Measurements from ENCODE around the gene GRK6.
A peak's percentile ranks its signal among the peaks of the same experiment; 100 is the strongest.

The GRK6 gene

DNA sequence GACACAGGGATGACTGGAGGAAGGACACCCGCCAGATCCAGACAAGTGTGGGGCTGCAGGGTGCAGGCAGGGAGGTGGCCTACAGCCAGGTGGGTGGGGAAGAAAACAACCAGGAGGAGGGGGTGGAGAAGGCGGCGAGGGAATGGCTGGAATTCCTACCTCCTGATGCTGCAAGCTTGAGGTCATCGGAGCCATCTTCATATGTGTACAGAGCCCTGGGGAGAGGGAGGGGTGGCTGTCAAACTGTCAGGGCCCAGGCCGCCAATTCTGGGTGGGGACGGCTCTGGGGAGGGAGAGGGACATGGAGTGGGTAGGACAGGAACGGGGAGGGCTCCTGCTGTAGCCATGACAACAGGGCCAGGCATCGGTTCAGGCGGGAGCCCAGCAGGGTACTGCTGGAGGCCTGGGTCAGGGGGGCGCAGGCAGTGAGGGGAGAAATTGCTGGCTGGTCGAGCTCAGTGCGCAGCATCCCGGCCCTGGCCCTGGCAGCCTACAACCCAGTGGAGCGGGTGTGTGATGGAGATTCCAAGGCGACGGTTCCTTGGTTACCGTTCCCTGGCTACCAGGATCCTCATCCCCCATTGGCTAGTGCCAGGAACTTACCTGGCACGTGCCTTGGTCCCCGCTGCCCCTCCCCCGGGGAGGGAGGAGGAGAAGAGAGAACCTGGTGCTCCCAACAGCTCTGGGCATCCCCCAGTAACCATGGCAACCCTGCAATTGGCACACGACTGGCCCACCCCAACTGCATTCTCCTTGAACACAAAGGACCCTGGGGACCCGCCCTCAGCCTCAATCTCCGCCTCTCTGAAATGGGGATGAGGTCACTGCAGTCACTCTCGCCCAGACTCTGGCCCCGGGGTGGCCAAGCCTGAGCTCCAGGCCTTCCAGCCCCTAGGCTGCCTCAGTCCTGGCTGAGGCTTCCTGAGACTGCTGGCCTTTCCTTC is 42.5 kb downstream of the GRK6 start:
- TF ChIP-seq JUND (IDR thresholded peaks at IDR 0.05; ENCODE audit: low read depth), result no peak
- peak in 1 of 2 experiments; percentile 53 for DNase-seq (ENCODE audit: low read depth in 1 of 2, low spot score in 1 of 2)
- in situ Hi-C loops (cut with HindIII; ENCODE audit: low pct_unique_long_range_greater_than_20kb, low sequenced_read_pairs), result no loop called here

DNA sequence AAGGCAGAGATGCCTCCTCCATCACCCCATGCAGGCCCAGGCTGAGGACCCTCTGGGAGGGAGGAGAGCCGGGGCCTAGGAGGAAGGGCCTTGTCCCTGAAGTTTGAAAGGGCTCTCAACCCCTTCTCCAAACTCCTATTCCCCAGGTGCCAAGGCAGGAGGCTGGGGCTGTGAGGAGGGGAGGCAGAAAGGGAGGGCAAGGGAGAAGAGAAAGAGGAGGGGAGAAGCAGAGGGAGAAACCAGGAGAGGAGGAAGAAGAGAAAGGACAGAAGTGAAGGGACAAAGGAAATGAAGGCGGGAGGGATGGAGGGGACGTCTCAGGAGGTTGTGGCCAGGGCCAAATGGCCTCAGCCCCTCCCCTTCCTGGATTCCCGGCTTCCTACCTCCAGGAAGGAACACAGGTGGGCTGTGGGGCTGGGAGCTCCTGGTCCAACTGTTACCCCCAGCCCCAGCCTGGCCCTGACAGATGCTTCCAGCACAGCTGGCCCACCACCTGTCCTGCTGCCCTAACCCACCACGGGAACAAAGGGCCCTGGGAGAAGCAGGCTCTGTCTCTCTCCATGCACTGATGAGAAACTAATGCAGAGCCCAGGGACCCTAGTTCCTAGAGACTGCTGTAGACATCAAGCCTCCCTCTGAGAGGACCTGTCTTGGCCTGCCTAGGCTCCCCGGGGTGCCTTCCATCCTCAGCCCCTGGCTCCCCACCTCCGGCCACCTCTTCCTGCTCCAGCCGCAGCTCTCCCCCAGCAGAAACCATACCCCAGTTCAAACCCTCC is 43.5 kb downstream of the GRK6 start:
- DNase-seq (ENCODE audit: low read depth in 1 of 2, low spot score in 1 of 2), result no peak
- in situ Hi-C loops (cut with HindIII; ENCODE audit: low pct_unique_long_range_greater_than_20kb, low sequenced_read_pairs), result no loop called here
- TF ChIP-seq JUND (IDR thresholded peaks at IDR 0.05; ENCODE audit: low read depth), result no peak

DNA sequence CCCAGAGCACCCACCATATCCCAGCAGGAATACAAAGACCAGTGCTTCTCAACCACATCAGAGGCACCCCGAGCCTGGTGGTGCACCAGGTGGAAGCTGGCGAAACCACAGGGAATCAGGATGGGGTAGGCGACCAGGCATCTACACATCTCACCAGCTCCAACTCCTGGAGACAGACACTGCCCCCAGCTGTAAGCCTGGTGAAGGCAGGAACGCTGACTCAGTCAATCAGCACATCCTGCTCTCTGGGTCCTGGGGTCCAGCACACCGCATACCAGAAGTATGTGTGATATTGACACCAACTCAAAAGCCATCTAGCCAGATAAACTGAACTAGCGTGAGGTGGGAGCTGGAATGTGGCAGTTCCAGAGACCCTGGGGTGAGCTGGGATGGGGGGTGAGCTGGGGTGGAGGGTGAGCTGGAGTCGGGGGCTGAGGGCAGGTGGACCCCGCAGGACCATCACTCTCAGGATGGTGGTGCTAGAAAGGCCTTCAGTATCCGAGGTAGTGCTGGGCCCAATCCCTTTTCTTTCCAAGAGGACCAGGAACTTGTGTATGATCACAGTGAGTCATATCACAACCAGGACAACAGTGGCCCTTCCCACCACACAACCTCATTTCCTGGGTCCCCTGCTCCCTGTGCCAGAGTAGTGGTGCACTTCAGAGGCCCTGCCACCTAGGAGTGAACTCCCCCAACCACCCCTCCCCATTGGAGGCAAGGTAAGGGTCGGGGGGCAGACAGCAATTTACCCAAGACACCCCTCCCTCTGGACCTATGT is 44.5 kb downstream of the GRK6 start:
- in situ Hi-C loops (cut with HindIII; ENCODE audit: low pct_unique_long_range_greater_than_20kb, low sequenced_read_pairs), result no loop called here

DNA sequence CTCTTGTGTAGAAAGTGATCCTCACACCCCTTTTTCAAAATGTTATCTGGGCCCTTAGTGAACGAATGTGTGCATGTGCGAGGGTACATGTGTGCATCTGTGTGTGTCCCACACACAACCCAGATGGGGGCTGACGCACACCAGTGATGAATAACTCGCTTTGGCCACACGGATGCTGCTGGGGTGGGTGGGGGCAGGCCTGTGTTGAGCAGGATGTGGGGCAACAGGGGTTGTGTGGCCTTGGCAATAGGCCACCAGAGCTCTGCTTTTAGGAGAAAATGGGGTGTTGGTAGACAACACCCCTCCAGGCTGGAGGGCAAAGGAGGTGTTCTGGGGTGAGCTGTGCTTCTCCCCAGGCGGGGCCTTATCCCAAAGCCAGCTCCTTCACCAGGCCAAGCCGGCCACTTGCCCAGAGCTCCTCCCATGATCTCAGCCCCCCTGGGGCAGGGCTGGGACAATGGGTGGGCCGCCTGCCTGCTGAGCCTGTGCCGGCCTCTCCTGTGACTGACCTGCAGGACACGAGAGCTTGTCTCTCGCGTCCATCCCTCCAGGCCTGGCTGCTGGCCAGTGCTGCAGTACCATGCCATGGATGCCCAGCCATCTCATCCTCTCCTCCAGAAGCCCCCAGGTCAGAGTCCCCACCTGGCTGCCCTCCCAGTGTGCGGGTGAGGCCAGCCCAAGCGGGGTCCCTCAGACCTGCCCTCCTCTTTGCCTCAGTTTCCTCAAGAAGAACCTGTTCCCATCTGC is 45.3 kb downstream of the GRK6 start:
- in situ Hi-C loops (cut with HindIII; ENCODE audit: low pct_unique_long_range_greater_than_20kb, low sequenced_read_pairs), result no loop called here
- no peak for DNase-seq (ENCODE audit: low read depth in 1 of 2, low spot score in 1 of 2)
- TF ChIP-seq JUND (IDR thresholded peaks at IDR 0.05; ENCODE audit: low read depth), result no peak

More for the DNA sequence above, 44.5 kb downstream of the GRK6 start:
- DNase-seq (ENCODE audit: low read depth in 1 of 2, low spot score in 1 of 2), result no peak
- TF ChIP-seq JUND (IDR thresholded peaks at IDR 0.05; ENCODE audit: low read depth), result no peak

DNA sequence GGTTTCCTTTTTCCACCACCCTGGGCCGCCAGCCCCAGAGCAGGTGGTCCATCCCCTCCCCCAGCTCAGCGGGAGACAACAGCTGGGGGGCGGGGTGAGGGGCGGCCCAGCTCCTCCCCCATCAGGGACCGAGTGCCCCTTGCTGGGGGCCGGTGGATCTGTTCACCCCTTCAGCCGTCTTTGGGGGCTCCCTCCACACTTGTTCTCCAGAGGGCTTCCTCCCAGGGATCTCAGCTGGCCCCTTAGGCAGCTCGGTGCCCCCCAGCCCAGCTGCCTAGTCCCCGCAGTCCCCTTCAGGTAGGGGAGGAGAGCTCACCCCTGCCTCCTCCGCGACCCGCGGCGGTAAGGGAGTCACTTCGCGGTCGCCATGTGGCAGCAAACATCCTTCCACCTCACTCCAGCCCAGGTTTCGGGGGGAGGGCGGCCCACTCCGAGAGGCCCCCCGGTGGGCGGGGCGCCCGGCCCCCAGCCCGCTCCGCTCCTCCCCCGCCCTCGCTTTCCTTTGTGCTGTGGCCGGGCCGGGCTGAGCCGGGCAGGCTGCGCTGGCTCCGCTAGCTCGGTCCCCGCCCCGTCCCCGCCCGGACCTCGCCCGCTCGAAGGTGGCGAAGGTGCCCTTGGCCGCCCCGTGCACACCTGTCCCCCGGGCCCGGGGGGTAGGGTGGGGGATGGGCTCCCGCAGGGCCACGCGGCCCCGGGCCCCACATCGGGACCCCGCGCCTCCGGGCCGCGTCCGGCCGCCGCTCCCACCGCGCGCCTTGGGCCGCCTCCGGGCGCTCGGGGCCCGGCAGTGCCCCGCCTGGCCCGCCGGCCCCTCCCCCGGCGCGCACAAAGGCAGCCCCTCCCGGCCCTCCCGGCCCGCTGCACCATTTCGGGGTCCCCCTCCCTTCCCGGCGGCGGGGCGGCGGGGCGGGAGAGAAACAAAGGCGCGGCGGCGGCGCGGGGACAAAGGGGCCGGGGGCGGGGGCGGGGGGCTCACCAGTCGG is 46.3 kb downstream of the GRK6 start:
- in situ Hi-C loops (cut with HindIII; ENCODE audit: low pct_unique_long_range_greater_than_20kb, low sequenced_read_pairs), result no loop called here
- no peak for TF ChIP-seq JUND (IDR thresholded peaks at IDR 0.05; ENCODE audit: low read depth)
- DNase-seq (ENCODE audit: low read depth in 1 of 2, low spot score in 1 of 2), result peak; percentile 35 to 68

DNA sequence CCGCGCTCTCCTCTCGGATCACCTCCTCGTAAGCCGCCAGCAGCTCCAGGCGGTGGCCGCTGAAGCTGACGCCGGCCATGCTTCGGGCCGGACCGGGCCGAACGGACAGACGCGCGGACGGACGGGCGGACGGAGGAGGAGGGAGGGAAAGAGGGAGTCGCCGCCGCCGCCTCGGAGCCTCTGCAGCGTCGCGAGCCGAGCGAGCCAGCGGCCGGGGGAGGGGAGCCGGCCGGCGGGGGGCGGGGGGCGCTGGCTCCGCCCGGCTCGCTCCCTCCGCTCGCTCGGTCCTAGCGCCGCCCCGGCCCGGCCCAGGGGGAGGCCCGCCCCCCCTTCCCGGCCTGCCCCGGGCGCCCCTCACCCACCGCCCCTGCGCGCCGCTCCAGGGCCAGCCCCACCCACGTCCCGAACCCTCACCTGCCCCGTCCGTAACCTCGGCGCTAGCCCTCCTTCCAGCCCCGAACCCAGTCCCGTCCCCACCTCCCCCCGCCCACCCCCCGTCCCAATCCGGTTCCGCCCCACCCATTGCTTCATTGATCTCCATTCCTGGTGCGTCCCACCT is 47.0 kb downstream of the GRK6 start, which contains the start of gene DBN1:
TSS of gene DBN1 (minus strand) at position 192 of the 559 bp plus-strand sequence. CDS start at position 79, 113 bp downstream.
- DNase-seq (ENCODE audit: low read depth in 1 of 2, low spot score in 1 of 2), result peak; percentile 63 to 84
- in situ Hi-C loops (cut with HindIII; ENCODE audit: low pct_unique_long_range_greater_than_20kb, low sequenced_read_pairs), result no loop called here
- no peak for TF ChIP-seq JUND (IDR thresholded peaks at IDR 0.05; ENCODE audit: low read depth)

DNA sequence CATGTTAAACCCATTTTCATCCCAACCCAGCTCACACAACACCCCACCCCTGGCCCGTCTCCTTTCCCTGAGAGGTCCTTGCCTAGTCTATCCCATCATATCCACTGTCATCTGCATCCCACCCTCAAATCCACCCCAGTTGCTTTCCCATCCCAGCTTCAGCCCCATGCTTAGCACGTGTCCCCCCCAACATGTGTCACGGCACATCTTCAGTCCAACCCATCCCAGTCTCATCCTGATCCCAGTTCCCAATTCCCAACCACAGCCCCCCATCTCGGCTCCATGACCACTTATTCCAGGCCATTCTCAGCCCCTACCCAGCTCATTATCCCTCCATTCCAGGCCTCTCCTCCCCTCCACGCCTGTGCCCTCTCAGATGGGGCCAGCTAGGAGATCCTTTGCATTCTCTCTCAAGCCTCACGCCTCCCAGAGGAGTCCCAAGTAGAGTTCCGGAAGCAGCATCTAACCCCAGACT is 47.6 kb downstream of the GRK6 start:
- TF ChIP-seq JUND (IDR thresholded peaks at IDR 0.05; ENCODE audit: low read depth), result no peak
- in situ Hi-C loops (cut with HindIII; ENCODE audit: low pct_unique_long_range_greater_than_20kb, low sequenced_read_pairs), result no loop called here
- no peak for DNase-seq (ENCODE audit: low read depth in 1 of 2, low spot score in 1 of 2)

DNA sequence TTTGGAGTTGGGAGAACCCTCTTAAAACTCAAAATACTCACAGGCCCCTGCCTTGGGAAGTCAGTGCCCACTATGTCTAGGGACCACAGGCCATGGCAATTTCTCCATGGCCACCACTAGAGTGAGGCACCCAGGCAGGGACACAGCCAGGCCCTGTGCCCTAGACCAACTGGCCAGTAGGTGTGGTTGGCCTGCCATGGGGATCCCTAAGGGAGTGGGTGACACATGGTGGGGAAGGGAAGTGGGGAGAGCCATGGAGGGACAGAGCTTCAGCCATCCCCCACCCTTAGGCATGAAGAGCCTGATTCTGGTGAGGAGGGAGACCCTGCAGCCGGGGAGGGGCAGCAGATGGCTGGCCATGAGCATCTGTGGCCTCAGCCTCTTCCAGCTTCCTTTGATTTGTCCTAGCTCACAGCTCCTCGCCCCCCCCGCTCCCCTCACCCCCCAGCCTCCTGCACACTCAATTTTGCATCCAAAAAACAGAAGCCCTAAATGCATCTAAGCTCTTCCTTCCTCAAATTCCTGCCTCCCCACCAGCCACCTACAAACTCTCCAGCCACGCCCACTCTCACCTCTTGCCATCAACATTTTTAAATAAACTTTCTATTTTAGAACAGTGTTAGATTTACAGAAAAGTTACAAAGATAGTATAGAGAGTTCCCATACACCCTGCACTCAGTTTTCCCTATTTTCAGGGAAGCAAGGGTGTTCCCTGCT is 48.5 kb downstream of the GRK6 start:
- no peak for TF ChIP-seq JUND (IDR thresholded peaks at IDR 0.05; ENCODE audit: low read depth)
- no peak for DNase-seq (ENCODE audit: low read depth in 1 of 2, low spot score in 1 of 2)
- in situ Hi-C loops (cut with HindIII; ENCODE audit: low pct_unique_long_range_greater_than_20kb, low sequenced_read_pairs), result no loop called here

DNA sequence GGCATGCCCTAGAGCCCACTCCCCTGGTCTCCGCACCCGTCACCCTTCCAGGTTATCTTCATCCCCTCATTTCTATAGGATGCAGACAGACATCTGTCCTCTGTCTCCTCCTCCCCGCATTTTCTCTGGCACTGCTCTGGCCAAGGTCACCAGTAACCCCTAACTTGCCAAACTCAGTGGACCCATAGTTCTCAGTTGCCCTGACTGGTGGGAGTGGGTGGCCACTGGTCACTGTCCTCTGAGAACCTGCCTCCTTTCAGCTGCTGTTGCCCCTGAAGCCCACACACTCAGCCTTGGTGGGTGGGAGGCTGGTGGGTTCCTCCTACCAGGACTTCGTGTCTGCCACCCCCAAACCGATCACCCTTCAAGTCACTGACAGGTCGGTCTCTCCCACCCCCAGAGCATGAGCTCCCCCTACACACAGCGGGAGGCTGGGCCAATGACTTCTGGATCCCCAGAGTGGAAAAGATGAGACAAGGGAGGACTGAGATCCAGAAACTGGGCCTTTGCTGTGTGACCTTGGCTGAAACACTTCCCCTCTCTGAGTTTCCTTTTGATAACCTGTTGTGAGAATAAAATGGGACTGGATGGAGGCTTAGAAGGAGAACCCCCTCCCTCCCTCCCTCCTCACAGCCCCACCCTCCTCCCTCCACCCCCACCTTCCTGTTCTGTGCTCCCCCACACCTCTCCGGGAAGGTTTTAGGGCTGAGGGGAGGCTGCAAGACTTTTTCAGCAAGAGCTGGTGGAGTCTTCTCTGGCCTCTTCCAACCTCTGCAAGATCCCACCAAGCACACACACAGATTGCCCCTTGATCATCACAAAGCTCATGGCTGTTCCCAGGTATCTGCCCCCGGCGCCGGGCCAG is 49.3 kb downstream of the GRK6 start:
- DNase-seq (ENCODE audit: low read depth in 1 of 2, low spot score in 1 of 2), result no peak
- no peak for TF ChIP-seq JUND (IDR thresholded peaks at IDR 0.05; ENCODE audit: low read depth)
- in situ Hi-C loops (cut with HindIII; ENCODE audit: low pct_unique_long_range_greater_than_20kb, low sequenced_read_pairs), result no loop called here
